ENCODE data around the gene PRXL2B. TPM values are rescaled to one million over a fixed set of nuclear protein-coding genes. Genes with fewer than 3 reads are reported as not detected.
"Not testable (repeated sequence)": the region's sequence is repeated elsewhere in the genome, so short reads cannot be mapped to it uniquely, and the experiment has no call there.

Gene PRXL2B
- total RNA-seq, 2 experiments from 2014 or later = 5.2 to 10.4 TPM

GRCh38 chr1:2552189-2552588 lies 34.4 kb upstream of the PRXL2B start:
- TF ChIP-seq CTCF (conservative IDR thresholded peaks at IDR 0.05; ENCODE audit: low read length) = no peak
- TF ChIP-seq EZH2phosphoT487 (IDR thresholded peaks at IDR 0.05; ENCODE audit: borderline replicate concordance, low read depth, low read length) = no peak
- intact Hi-C loops (cut with micrococcal nuclease; ENCODE audit: unreplicated experiment) = no loop called here
- H3K79me2 ChIP-seq (ENCODE audit: insufficient read depth, low read depth, low read length) = no peaks in the 10 kb centered on the region
- no peaks in the 10 kb centered on the region for H3K9me2 ChIP-seq (ENCODE audit: insufficient read depth, low read length)
- DNase-seq (ENCODE audit: low spot score) = no peak
- H3K4me2 ChIP-seq (ENCODE audit: low read length) = no peak overlapping the region
- POLR2A ChIA-PET = no interaction called here
- H4K20me1 ChIP-seq (ENCODE audit: insufficient read depth, low read length) = no peaks in the 10 kb centered on the region
- no peak overlapping the region for H3K4me3 ChIP-seq (ENCODE audit: low read depth, low read length, poor library complexity, severe bottlenecking)
- no peak overlapping the region for H3K27ac ChIP-seq (ENCODE audit: low read depth, low read length, poor library complexity, severe bottlenecking)
- CTCF ChIA-PET (ENCODE audit: unreplicated experiment) = no interaction called here
- no peaks in the 10 kb centered on the region for H3K9me3 ChIP-seq (ENCODE audit: low read length)
- no peak overlapping the region for H2AFZ ChIP-seq (ENCODE audit: low read length)
- H3K4me1 ChIP-seq (ENCODE audit: insufficient read depth, low read length, poor library complexity, severe bottlenecking) = peaks cover 55% of the 10 kb centered on the region
- BruUV-seq (replicated peaks) = no TSS peak
- no peaks in the 10 kb centered on the region for H3K36me3 ChIP-seq (ENCODE audit: insufficient read depth, low read length)

DNA sequence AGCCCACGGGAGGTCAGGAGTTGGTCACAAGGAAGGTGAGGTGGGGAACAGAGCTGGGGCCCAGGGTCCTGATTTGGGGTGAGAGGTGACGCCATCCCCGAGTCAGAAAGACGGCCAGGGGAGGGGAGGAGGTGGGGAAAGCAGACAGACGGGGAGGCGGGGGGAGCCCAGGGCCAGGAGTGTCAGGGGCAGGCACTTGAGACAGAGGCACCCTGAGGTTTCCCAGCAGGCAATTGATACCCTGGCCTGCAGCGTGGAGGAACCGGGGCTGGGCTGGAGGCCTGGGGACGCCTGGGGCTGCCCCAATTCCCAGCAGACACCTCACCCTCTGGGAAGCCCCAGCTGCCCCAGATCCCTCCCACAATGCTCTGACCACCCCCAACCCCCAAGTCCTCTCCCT lies 33.5 kb upstream of the PRXL2B start:
- H3K36me3 ChIP-seq (ENCODE audit: insufficient read depth, low read length); H3K4me3 ChIP-seq (ENCODE audit: low read depth, low read length, poor library complexity, severe bottlenecking); DNase-seq (ENCODE audit: low spot score); H3K27ac ChIP-seq (ENCODE audit: low read depth, low read length, poor library complexity, severe bottlenecking); H2AFZ ChIP-seq (ENCODE audit: low read length); H3K79me2 ChIP-seq (ENCODE audit: insufficient read depth, low read depth, low read length); POLR2A ChIA-PET; BruUV-seq (replicated peaks); H3K4me2 ChIP-seq (ENCODE audit: low read length); H4K20me1 ChIP-seq (ENCODE audit: insufficient read depth, low read length); H3K9me3 ChIP-seq (ENCODE audit: low read length); H3K9me2 ChIP-seq (ENCODE audit: insufficient read depth, low read length); intact Hi-C loops (cut with micrococcal nuclease; ENCODE audit: unreplicated experiment); CTCF ChIA-PET (ENCODE audit: unreplicated experiment): not testable (repeated sequence)
- H3K4me1 ChIP-seq (ENCODE audit: insufficient read depth, low read length, poor library complexity, severe bottlenecking) = peaks cover 46% of the 10 kb centered on the region

- CTCF ChIA-PET (ENCODE audit: unreplicated experiment) = no interaction called here
- H4K20me1 ChIP-seq (ENCODE audit: insufficient read depth, low read length) = no peaks in the 10 kb centered on the region
Measured at GRCh38 chr1:2553871-2554620, 32.5 kb upstream of the PRXL2B start.

More at GRCh38 chr1:2553871-2554620, 32.5 kb upstream of the PRXL2B start:
- POLR2A ChIA-PET = no interaction called here
- Histone ChIP-seq H3K9me3 (ENCODE audit: low read length) (no peaks in the 10 kb centered on the region), H3K36me3 (ENCODE audit: insufficient read depth, low read length) (no peaks in the 10 kb centered on the region), H3K9me2 (ENCODE audit: insufficient read depth, low read length) (no peaks in the 10 kb centered on the region), H3K27ac (ENCODE audit: low read depth, low read length, poor library complexity, severe bottlenecking) (no peak overlapping the region), H3K79me2 (ENCODE audit: insufficient read depth, low read depth, low read length) (no peaks in the 10 kb centered on the region), H2AFZ (ENCODE audit: low read length) (no peak overlapping the region), H3K4me1 (ENCODE audit: insufficient read depth, low read length, poor library complexity, severe bottlenecking) (peaks cover 36% of the 10 kb centered on the region), H3K4me3 (ENCODE audit: low read depth, low read length, poor library complexity, severe bottlenecking) (no peak overlapping the region), H3K4me2 (ENCODE audit: low read length) (no peak overlapping the region)
- no peak for TF ChIP-seq EZH2phosphoT487 (IDR thresholded peaks at IDR 0.05; ENCODE audit: borderline replicate concordance, low read depth, low read length)
- TF ChIP-seq CTCF (conservative IDR thresholded peaks at IDR 0.05; ENCODE audit: low read length) = no peak
- intact Hi-C loops (cut with micrococcal nuclease; ENCODE audit: unreplicated experiment) = no loop called here
- no TSS peak for BruUV-seq (replicated peaks)
- DNase-seq (ENCODE audit: low spot score) = no peak

All from OCI-LY7 (cell line).